ENCODE results near the gene ADGRF3.

DNA sequence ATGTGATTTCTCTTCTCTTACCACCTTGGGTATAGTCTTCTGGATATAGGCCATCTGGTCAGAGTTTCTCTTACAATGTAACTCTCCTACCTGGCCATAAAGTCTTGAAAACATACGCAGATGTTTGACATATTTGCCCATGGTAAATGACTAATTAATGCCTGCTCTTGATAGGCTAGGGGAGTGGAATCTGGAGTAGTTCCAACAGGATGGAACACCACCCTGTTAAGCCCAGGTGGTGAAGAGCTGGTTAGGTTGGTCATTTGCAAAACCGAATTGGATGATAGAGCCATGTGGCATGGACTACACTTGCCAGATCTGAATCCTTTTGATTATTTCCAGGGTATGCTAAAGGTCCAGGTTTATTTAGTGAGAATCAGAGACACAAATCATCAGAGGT, 65.4 kb downstream of the ADGRF3 start:
- TF ChIP-seq CTBP1 (IDR thresholded peaks at IDR 0.05; ENCODE audit: borderline replicate concordance), result no peak
- no peak for TF ChIP-seq L3MBTL2 (conservative IDR thresholded peaks at IDR 0.05)
- TF ChIP-seq, protein P1, sequence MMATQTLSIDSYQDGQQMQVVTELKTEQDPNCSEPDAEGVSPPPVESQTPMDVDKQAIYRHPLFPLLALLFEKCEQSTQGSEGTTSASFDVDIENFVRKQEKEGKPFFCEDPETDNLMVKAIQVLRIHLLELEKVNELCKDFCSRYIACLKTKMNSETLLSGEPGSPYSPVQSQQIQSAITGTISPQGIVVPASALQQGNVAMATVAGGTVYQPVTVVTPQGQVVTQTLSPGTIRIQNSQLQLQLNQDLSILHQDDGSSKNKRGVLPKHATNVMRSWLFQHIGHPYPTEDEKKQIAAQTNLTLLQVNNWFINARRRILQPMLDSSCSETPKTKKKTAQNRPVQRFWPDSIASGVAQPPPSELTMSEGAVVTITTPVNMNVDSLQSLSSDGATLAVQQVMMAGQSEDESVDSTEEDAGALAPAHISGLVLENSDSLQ (IDR thresholded peaks at IDR 0.05), result no peak
- no peak for TF ChIP-seq FOXA1 (IDR thresholded peaks at IDR 0.05)
- no peak for TF ChIP-seq ELF4 (IDR thresholded peaks at IDR 0.05)
- no peak for TF ChIP-seq SUZ12 (IDR thresholded peaks at IDR 0.05)
- TF ChIP-seq BHLHE40 (IDR thresholded peaks at IDR 0.05; ENCODE audit: borderline replicate concordance), result no peak
- no peak for TF ChIP-seq NFRKB (IDR thresholded peaks at IDR 0.05)
- no peak for TF ChIP-seq FOXK2 (IDR thresholded peaks at IDR 0.05)
- TF ChIP-seq SP1 (IDR thresholded peaks at IDR 0.05), result no peak
- no peak for TF ChIP-seq HDGF (IDR thresholded peaks at IDR 0.05; ENCODE audit: borderline replicate concordance)
- no peak for TF ChIP-seq FOXM1 (IDR thresholded peaks at IDR 0.05; ENCODE audit: borderline replicate concordance)
- no peak for TF ChIP-seq ZNF384 (IDR thresholded peaks at IDR 0.05)
- no peak for TF ChIP-seq LEF1 (IDR thresholded peaks at IDR 0.05; ENCODE audit: borderline replicate concordance)
